SK-N-SH (cell line): ENCODE data around the gene RPL13.

Experiments
- CTCF ChIP-seq: fragments of 200-600 bp; sonication (generic); IDR thresholded peaks from 2 replicates; pipeline ENCODE4 v1.6.1; 2017; ENCODE audit warnings: antibody characterized with exemption, mild to moderate bottlenecking, moderate library complexity
- FOSL2 ChIP-seq: IDR thresholded peaks from 2 replicates; pipeline ENCODE4 v1.4.0; 2012; ENCODE audit warnings: low read depth, mild to moderate bottlenecking, moderate library complexity, borderline replicate concordance
- FOXM1 ChIP-seq: IDR thresholded peaks from 2 replicates; pipeline ENCODE4 v1.4.0; 2012; ENCODE audit warnings: low read depth, mild to moderate bottlenecking
- MXI1 ChIP-seq: IDR thresholded peaks from 2 replicates; pipeline ENCODE4 v1.6.1; 2012; ENCODE audit warnings: mild to moderate bottlenecking, low read depth, low read length, improper control_type of control experiment
- RCOR1 ChIP-seq: fragments of 150-350 bp; IDR thresholded peaks from 2 replicates; pipeline ENCODE4 v1.6.1; 2017; ENCODE audit warnings: antibody characterized with exemption, low read length
- REST ChIP-seq: IDR thresholded peaks from 2 replicates; pipeline ENCODE4 v1.6.1; 2012; ENCODE audit warnings: mild to moderate bottlenecking, low read depth, low read length, moderate library complexity
- RXRA ChIP-seq: IDR thresholded peaks from 2 replicates; pipeline ENCODE4 v1.4.0; 2012; ENCODE audit warnings: low read depth, mild to moderate bottlenecking, borderline replicate concordance
- USF1 ChIP-seq: IDR thresholded peaks from 2 replicates; pipeline ENCODE4 v1.4.0; 2012; ENCODE audit warnings: low read depth, borderline replicate concordance
- ZBTB33 ChIP-seq: IDR thresholded peaks from 2 replicates; pipeline ENCODE4 v1.4.0; 2012; ENCODE audit warnings: low read depth, borderline replicate concordance

GRCh38 chr16:89598199-89598598, 37.7 kb downstream of the RPL13 start:
- no peak for TF ChIP-seq ZBTB33
- no peak for TF ChIP-seq CTCF
- no peak for TF ChIP-seq FOXM1
- no peak for TF ChIP-seq REST
- TF ChIP-seq RCOR1 = no peak
- TF ChIP-seq RXRA = no peak
- no peak for TF ChIP-seq FOSL2
- no peak for TF ChIP-seq USF1
- no peak for TF ChIP-seq MXI1
